ENCODE measurements around the gene LGR5. TPM values are rescaled to one million over a fixed set of nuclear protein-coding genes. Genes with fewer than 3 reads are reported as not detected.
A peak's percentile ranks its signal among the peaks of the same experiment; 100 is the strongest.

LGR5 gene
- total and polyA plus RNA-seq, 2 of the 13 experiments (the other 11 are each of a cell fraction or from before 2014, with no cell fraction given): 37.0 to 121 TPM

DNA sequence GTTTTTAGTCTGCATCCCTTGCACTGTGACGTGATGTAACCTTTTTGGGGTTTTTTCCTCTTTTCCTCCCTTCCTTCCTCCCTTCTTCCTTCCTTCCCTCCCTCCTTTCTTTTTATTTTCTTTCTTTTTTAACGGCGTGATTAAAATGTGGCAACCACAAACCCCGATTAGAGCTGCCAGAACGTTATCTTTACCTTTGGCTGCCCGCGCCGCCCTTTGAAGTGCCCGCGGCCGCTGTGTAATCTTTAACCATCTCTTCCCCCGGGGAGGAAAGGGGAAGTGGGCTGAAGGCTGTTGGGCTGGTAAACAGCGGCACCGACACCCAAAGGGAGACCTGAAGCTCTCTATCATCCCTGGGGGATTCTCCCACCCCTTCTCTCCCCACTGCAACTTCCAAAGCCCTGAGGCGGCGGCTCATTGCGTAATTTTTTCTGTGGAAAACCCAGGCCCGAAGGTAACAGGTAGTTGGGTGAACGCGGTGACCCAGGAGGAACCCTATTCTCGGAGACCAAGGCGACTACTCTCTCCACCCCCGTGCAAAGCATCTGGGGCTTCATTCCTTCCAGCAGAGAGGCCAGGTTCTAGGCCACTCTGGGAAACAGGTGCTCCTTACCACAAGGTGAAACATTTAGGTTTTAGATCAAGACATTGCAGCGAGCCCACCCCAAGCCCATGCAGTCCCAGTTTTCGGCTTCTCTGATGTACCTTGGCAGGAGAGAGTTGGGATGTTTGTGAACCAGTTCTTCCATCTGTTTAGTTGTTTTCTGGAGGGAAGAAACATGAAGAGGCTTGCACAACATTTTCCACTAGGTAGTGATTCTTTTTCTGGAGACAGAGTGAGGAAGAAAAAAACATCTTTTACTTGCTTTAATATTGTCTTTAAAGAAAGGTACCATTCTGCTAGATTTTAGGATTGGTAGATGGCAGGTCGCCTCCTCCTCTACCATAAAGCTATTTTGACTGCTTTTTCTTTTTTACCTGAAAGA lies 1.5 kb downstream of the LGR5 start (continued):
- TF ChIP-seq DBP (CRISPR knock-in tag; IDR thresholded peaks at IDR 0.05; ENCODE audit: not compliant biosample characterization): no peak
- no peak; the same call in 1 of the 2 replicates for TF ChIP-seq ZNF34 (CRISPR knock-in tag; IDR thresholded peaks at IDR 0.05; ENCODE audit: borderline replicate concordance)
- no peak for TF ChIP-seq ZZZ3 (CRISPR knock-in tag; IDR thresholded peaks at IDR 0.05; ENCODE audit: borderline replicate concordance)
- TF ChIP-seq FIP1L1 (IDR thresholded peaks at IDR 0.05; ENCODE audit: borderline replicate concordance, insufficient read depth, low read depth, low read length): no peak
- TF ChIP-seq, protein P1, sequence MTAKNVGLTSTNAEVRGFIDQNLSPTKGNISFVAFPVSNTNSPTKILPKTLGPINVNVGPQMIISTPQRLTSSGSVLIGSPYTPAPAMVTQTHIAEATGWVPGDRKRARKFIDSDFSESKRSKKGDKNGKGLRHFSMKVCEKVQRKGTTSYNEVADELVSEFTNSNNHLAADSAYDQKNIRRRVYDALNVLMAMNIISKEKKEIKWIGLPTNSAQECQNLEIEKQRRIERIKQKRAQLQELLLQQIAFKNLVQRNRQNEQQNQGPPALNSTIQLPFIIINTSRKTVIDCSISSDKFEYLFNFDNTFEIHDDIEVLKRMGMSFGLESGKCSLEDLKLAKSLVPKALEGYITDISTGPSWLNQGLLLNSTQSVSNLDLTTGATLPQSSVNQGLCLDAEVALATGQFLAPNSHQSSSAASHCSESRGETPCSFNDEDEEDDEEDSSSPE (CRISPR knock-in tag; IDR thresholded peaks at IDR 0.05): peak; percentile 75; the same call in 1 of the 2 replicates
- TF ChIP-seq ZNF841 (CRISPR knock-in tag; IDR thresholded peaks at IDR 0.05; ENCODE audit: borderline replicate concordance): peak; percentile 65; the same call in 1 of the 2 replicates
- TF ChIP-seq ZNF678 (CRISPR knock-in tag; IDR thresholded peaks at IDR 0.05): no peak
- TF ChIP-seq MED1 (CRISPR knock-in tag; IDR thresholded peaks at IDR 0.05): peak; percentile 90
- TF ChIP-seq PPARG (CRISPR knock-in tag; conservative IDR thresholded peaks at IDR 0.05): peak; percentile 96
- TF ChIP-seq ZKSCAN5 (CRISPR knock-in tag; IDR thresholded peaks at IDR 0.05): no peak
- TF ChIP-seq ZNF317 (CRISPR knock-in tag; IDR thresholded peaks at IDR 0.05): peak; percentile 64; the same call in 1 of the 2 replicates
- TF ChIP-seq ZNF720 (CRISPR knock-in tag; IDR thresholded peaks at IDR 0.05): no peak
- no peak for TF ChIP-seq EHMT2 (IDR thresholded peaks at IDR 0.05; ENCODE audit: borderline replicate concordance, low read depth, low read length)
- no peak for TF ChIP-seq MIER2 (CRISPR knock-in tag; IDR thresholded peaks at IDR 0.05)
- TF ChIP-seq, protein P2, sequence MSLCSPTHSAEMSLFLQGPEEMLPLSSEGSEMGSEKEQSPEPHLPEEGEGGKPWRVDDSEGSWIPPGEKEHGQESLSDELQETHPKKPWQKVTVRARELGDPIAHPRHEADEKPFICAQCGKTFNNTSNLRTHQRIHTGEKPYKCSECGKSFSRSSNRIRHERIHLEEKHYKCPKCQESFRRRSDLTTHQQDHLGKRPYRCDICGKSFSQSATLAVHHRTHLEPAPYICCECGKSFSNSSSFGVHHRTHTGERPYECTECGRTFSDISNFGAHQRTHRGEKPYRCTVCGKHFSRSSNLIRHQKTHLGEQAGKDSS (CRISPR knock-in tag; IDR thresholded peaks at IDR 0.05; ENCODE audit: borderline replicate concordance, low read depth): peak; percentile 44; the same call in 1 of the 2 replicates
- TF ChIP-seq ZFP90 (CRISPR knock-in tag; IDR thresholded peaks at IDR 0.05; ENCODE audit: borderline replicate concordance): no peak
- TF ChIP-seq GPBP1L1 (CRISPR knock-in tag; IDR thresholded peaks at IDR 0.05): no peak
- TF ChIP-seq JDP2 (CRISPR knock-in tag; IDR thresholded peaks at IDR 0.05; ENCODE audit: borderline replicate concordance): peak; percentile 54; the same call in 1 of the 2 replicates
- no peak for TF ChIP-seq ZMAT5 (CRISPR knock-in tag; IDR thresholded peaks at IDR 0.05; ENCODE audit: borderline replicate concordance, low read depth)
- no peak for TF ChIP-seq ZC3H4 (CRISPR knock-in tag; IDR thresholded peaks at IDR 0.05; ENCODE audit: borderline replicate concordance)
- TF ChIP-seq ZFP36 (IDR thresholded peaks at IDR 0.05; ENCODE audit: borderline replicate concordance, low read depth, low read length, partially characterized antibody): no peak
- TF ChIP-seq ZNF619 (CRISPR knock-in tag; IDR thresholded peaks at IDR 0.05): no peak
- TF ChIP-seq ZNF138 (CRISPR knock-in tag; IDR thresholded peaks at IDR 0.05; ENCODE audit: low read depth): no peak
- no peak for TF ChIP-seq SOX6 (IDR thresholded peaks at IDR 0.05)
- peak; percentile 95 for TF ChIP-seq SOX6 (CRISPR knock-in tag; IDR thresholded peaks at IDR 0.05)
